OCI-LY3 (cell line): ENCODE data around the gene NRROS.

Experiments
- H2AFZ ChIP-seq: fragments of 200-600, 300-600 bp; shearing (Covaris generic); 2 replicates; pipeline ENCODE4 v1.6.0; 2014; ENCODE audit warnings: antibody characterized with exemption, low read depth, low read length
- H3K27ac ChIP-seq: fragments of 200-600, 300-600 bp; sonication (generic); 2 replicates; pipeline ENCODE4 v1.5.1; 2014; ENCODE audit warnings: mild to moderate bottlenecking, low read length, moderate library complexity, mixed read lengths
- H3K27me3 ChIP-seq: fragments of 200-600, 300-600 bp; sonication (generic); 2 replicates; pipeline ENCODE4 v1.6.1; 2014; ENCODE audit warnings: low read depth, low read length, mixed read lengths
- H3K36me3 ChIP-seq: fragments of 200-600, 300-600 bp; sonication (generic); replicated peaks from 2 replicates; pipeline ENCODE3; 2014; ENCODE audit warnings: low read depth, low read length, mixed read lengths
- H3K4me1 ChIP-seq: fragments of 300-600, 200-600 bp; sonication (generic); 2 replicates; pipeline ENCODE4 v1.6.1; 2014; ENCODE audit warnings: low read length, mixed read lengths
- H3K4me2 ChIP-seq: fragments of 200-600, 300-600 bp; sonication (generic); 2 replicates; pipeline ENCODE4 v1.6.1; 2014; ENCODE audit warnings: low read length, mixed read lengths
- H3K4me3 ChIP-seq: fragments of 300-600, 200-600 bp; sonication (generic); 2 replicates; pipeline ENCODE4 v1.5.1; 2014; ENCODE audit warnings: antibody characterized with exemption, mild to moderate bottlenecking, low read length, moderate library complexity
- H3K79me2 ChIP-seq: fragments of 300-600, 200-600 bp; shearing (Covaris generic); 2 replicates; pipeline ENCODE4 v1.6.1; 2014; ENCODE audit warnings: mild to moderate bottlenecking, low read length, mixed read lengths
- H3K9ac ChIP-seq: fragments of 300-600, 200-600 bp; shearing (Covaris generic); 2 replicates; pipeline ENCODE4 v1.6.0; 2014; ENCODE audit warnings: mild to moderate bottlenecking, low read length, moderate library complexity
- H3K9me3 ChIP-seq: fragments of 200-600, 300-600 bp; shearing (Covaris generic); 2 replicates; pipeline ENCODE4 v1.6.1; 2014; ENCODE audit warnings: low read length, mixed read lengths; ENCODE audit not compliant: insufficient read depth
- H4K20me1 ChIP-seq: fragments of 200-600, 300-600 bp; sonication (generic); 2 replicates; pipeline ENCODE4 v1.6.1; 2016; ENCODE audit warnings: low read length, mixed read lengths; ENCODE audit not compliant: insufficient read depth
- CTCF ChIP-seq: fragments of 200-600, 300-600 bp; sonication (generic); IDR thresholded peaks from 2 replicates; pipeline ENCODE4 v1.5.1; 2014; ENCODE audit warnings: antibody characterized with exemption, low read length, low read depth
- EZH2phosphoT487 ChIP-seq: fragments of 200-600 bp; shearing (Covaris generic); IDR thresholded peaks from 2 replicates; pipeline ENCODE4 v1.6.1; 2018; ENCODE audit warnings: antibody characterized with exemption, mixed run types, low read depth

Gene NRROS

GRCh38 chr3:196695849-196696226 is 56.3 kb downstream of the NRROS start:
- H3K9ac ChIP-seq: no peak overlapping the region
- no peaks in the 10 kb centered on the region for H3K9me3 ChIP-seq
- H3K36me3 ChIP-seq: peaks cover 4% of the 10 kb centered on the region
- no peak overlapping the region for H3K4me2 ChIP-seq
- H3K4me3 ChIP-seq: no peak overlapping the region
- H3K79me2 ChIP-seq: no peaks in the 10 kb centered on the region
- TF ChIP-seq EZH2phosphoT487 (no peak), CTCF (no peak)
- no peak overlapping the region for H3K27ac ChIP-seq
- no peak overlapping the region for H2AFZ ChIP-seq
- H3K4me1 ChIP-seq: no peaks in the 10 kb centered on the region
- no peaks in the 10 kb centered on the region for H3K27me3 ChIP-seq
- no peaks in the 10 kb centered on the region for H4K20me1 ChIP-seq

- Histone ChIP-seq H3K4me3 (no peak overlapping the region), H3K27me3 (no peaks in the 10 kb centered on the region), H3K9me3 (no peaks in the 10 kb centered on the region), H2AFZ (no peak overlapping the region), H3K79me2 (no peaks in the 10 kb centered on the region), H3K36me3 (peaks cover 4% of the 10 kb centered on the region), H3K4me1 (no peaks in the 10 kb centered on the region), H3K9ac (no peak overlapping the region), H4K20me1 (no peaks in the 10 kb centered on the region), H3K27ac (no peak overlapping the region), H3K4me2 (no peak overlapping the region)
- no peak for TF ChIP-seq EZH2phosphoT487
- no peak for TF ChIP-seq CTCF
Measured at GRCh38 chr3:196697270-196697669, 57.8 kb downstream of the NRROS start.

GRCh38 chr3:196699749-196700148 is 60.3 kb downstream of the NRROS start:
- H3K9me3 ChIP-seq: no peaks in the 10 kb centered on the region
- H2AFZ ChIP-seq: no peak overlapping the region
- H3K27ac ChIP-seq: no peak overlapping the region
- H3K9ac ChIP-seq: no peak overlapping the region
- no peaks in the 10 kb centered on the region; the same call in 1 of the 2 replicates for H4K20me1 ChIP-seq
- H3K4me2 ChIP-seq: no peak overlapping the region
- no peaks in the 10 kb centered on the region for H3K4me1 ChIP-seq
- TF ChIP-seq EZH2phosphoT487 (no peak), CTCF (no peak)
- H3K79me2 ChIP-seq: no peaks in the 10 kb centered on the region
- H3K27me3 ChIP-seq: no peaks in the 10 kb centered on the region
- H3K4me3 ChIP-seq: no peak overlapping the region
- peaks cover 4% of the 10 kb centered on the region for H3K36me3 ChIP-seq

GRCh38 chr3:196700801-196701200 is 61.3 kb downstream of the NRROS start:
- Histone ChIP-seq H3K79me2 (no peaks in the 10 kb centered on the region), H3K4me2 (no peak overlapping the region), H3K9me3 (no peaks in the 10 kb centered on the region), H3K4me1 (no peaks in the 10 kb centered on the region), H4K20me1 (no peaks in the 10 kb centered on the region; the same call in 1 of the 2 replicates), H3K36me3 (no peaks in the 10 kb centered on the region), H3K27me3 (no peaks in the 10 kb centered on the region), H2AFZ (no peak overlapping the region), H3K27ac (no peak overlapping the region), H3K4me3 (no peak overlapping the region), H3K9ac (no peak overlapping the region)
- no peak for TF ChIP-seq EZH2phosphoT487
- TF ChIP-seq CTCF: no peak
